Dendritic cell treated with granulocyte-macrophage colony-stimulating factor and Interleukin-4, amounts not matched to agents 40 ng/mL and 50 ng/mL, for 4 days (primary cell): Measurements from ENCODE around the gene CMTM2.
"Not testable (repeated sequence)": the region's sequence is repeated elsewhere in the genome, so short reads cannot be mapped to it uniquely, and the experiment has no call there.

Experiments used
- H3K27ac Mint-ChIP-seq: one replicate; pipeline ENCODE4 v1.8.0; 2022; ENCODE audit warnings: mild to moderate bottlenecking, mixed read lengths
- H3K27me3 Mint-ChIP-seq: one replicate; pipeline ENCODE4 v1.8.0; 2022; ENCODE audit warnings: mild to moderate bottlenecking, mixed read lengths
- H3K36me3 Mint-ChIP-seq: one replicate; pipeline ENCODE4 v1.8.0; 2022; ENCODE audit warnings: low read depth, mixed read lengths
- H3K4me1 Mint-ChIP-seq: one replicate; pipeline ENCODE4 v1.8.0; 2022; ENCODE audit warnings: low read depth, mixed read lengths
- H3K4me3 Mint-ChIP-seq: one replicate; pipeline ENCODE4 v1.8.0; 2022; ENCODE audit warnings: mild to moderate bottlenecking, moderate library complexity, mixed read lengths
- H3K9me3 Mint-ChIP-seq: one replicate; pipeline ENCODE4 v1.8.0; 2022; ENCODE audit warnings: mixed read lengths
- intact Hi-C: fragments of 100-400 bp; cut with micrococcal nuclease; formaldehyde crosslinking; loops from one replicate; pipeline ENCODE4 v1.15.0; 2022

CMTM2 gene

DNA sequence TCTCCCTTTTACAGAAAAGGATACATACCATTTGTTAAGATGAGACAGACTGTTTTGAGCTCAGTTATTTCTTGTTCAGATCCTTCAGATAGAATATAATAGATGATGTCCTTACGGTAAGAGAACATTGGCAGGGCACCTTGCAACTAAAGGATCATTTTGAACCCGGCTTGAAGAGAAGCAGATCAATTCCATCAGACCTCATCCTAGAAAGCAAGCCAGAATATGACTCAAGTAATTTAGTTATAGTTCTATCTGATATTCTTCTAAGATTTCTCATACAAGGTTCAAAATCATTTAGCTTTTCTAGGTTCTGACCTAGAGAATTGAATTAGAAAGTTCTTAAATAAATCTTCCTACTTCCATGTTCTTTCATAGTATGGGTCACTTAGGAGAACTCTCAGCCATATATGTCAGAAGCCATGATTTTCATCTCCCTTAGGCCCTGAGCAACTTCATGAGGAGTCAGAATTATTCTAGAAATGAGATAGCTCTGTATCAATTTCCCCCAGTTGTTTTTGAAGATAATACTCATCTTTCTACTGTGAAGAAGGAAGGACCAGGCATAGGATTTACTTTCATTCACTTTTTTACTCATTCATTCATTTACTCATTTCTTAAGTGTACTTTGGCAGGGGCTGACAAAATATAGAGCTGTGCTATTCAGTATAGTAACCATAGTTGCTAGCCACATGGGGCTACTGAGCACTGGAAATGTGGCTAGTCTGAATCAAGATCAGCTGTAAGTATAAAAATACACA is 15.5 kb upstream of the CMTM2 start:
- no peaks in the 10 kb centered on the region for H3K27me3 Mint-ChIP-seq
- H3K4me3 Mint-ChIP-seq, result no peak overlapping the region
- H3K27ac Mint-ChIP-seq, result no peak overlapping the region
- H3K36me3 Mint-ChIP-seq, result peaks cover 89% of the 10 kb centered on the region
- H3K4me1 Mint-ChIP-seq, result peaks cover 33% of the 10 kb centered on the region
- H3K9me3 Mint-ChIP-seq, result no peaks in the 10 kb centered on the region
- intact Hi-C loops, result no loop called here

- intact Hi-C loops, result no loop called here
- H3K27ac Mint-ChIP-seq, result no peak within 1 kb of the TSS
- H3K4me3 Mint-ChIP-seq, result no peak within 1 kb of the TSS
- peaks cover 23% of the 10 kb centered on the region for H3K4me1 Mint-ChIP-seq
- H3K9me3 Mint-ChIP-seq, result no peaks in the 10 kb centered on the region
- peaks cover 65% of the 10 kb centered on the region for H3K36me3 Mint-ChIP-seq
- H3K27me3 Mint-ChIP-seq, result no peaks in the 10 kb centered on the region
Observed at GRCh38 chr16:66566051-66566901, 13.0 kb upstream of the CMTM2 start, which contains the start of gene CMTM1. TSS of gene CMTM1 (plus strand) at chr16:66566439. CDS start at chr16:66566514, 75 bp downstream.

- H3K4me1 Mint-ChIP-seq, result peaks cover 27% of the 10 kb centered on the region
- peaks cover 62% of the 10 kb centered on the region for H3K36me3 Mint-ChIP-seq
- H3K27ac Mint-ChIP-seq, H3K27me3 Mint-ChIP-seq, H3K4me3 Mint-ChIP-seq, H3K9me3 Mint-ChIP-seq, intact Hi-C loops: not testable (repeated sequence)
Observed at GRCh38 chr16:66567270-66567669, 12.0 kb upstream of the CMTM2 start.

GRCh38 chr16:66568355-66568754 is 10.9 kb upstream of the CMTM2 start:
- H3K4me3 Mint-ChIP-seq, result no peak overlapping the region
- H3K27me3 Mint-ChIP-seq, result no peaks in the 10 kb centered on the region
- H3K9me3 Mint-ChIP-seq, result no peaks in the 10 kb centered on the region
- intact Hi-C loops, result no loop called here
- H3K36me3 Mint-ChIP-seq, result peaks cover 54% of the 10 kb centered on the region
- peaks cover 35% of the 10 kb centered on the region for H3K4me1 Mint-ChIP-seq
- H3K27ac Mint-ChIP-seq, result no peak overlapping the region

GRCh38 chr16:66569131-66569530 is 10.1 kb upstream of the CMTM2 start:
- H3K27ac Mint-ChIP-seq, result no peak overlapping the region
- H3K9me3 Mint-ChIP-seq, result no peaks in the 10 kb centered on the region
- no peak overlapping the region for H3K4me3 Mint-ChIP-seq
- intact Hi-C loops, result no loop called here
- peaks cover 46% of the 10 kb centered on the region for H3K36me3 Mint-ChIP-seq
- peaks cover 38% of the 10 kb centered on the region for H3K4me1 Mint-ChIP-seq
- no peaks in the 10 kb centered on the region for H3K27me3 Mint-ChIP-seq

DNA sequence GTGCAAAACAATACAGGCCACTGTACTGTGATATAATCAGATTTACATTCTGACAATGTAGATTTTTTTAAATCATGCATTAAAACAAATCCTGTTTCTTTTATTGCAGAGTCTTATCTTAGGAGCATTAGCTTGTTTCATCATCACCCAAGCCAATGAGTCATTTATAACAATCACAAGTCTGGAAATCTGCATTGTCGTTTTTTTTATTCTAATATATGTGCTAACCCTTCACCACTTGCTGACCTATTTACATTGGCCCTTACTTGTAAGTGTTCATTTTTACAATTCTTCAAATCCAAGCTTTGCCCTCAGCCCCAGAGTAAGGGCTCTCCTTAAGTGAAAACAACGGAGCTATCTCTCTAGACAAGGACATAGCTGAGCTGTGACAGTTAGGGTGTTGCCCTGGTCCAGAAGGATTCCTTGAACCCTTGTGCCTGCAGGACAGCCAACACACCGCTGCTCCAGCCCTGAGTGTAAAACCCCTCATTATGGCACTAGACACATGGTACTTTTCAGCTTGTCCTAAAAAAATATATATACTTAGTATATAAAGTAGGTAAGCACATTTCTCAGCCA is 9.3 kb upstream of the CMTM2 start:
- H3K27ac Mint-ChIP-seq, result no peak overlapping the region
- H3K27me3 Mint-ChIP-seq, result no peaks in the 10 kb centered on the region
- peaks cover 42% of the 10 kb centered on the region for H3K4me1 Mint-ChIP-seq
- H3K9me3 Mint-ChIP-seq, result no peaks in the 10 kb centered on the region
- peaks cover 38% of the 10 kb centered on the region for H3K36me3 Mint-ChIP-seq
- intact Hi-C loops, result no loop called here
- no peak overlapping the region for H3K4me3 Mint-ChIP-seq

GRCh38 chr16:66572356-66572755 is 6.9 kb upstream of the CMTM2 start:
- Mint-ChIP-seq H3K4me3 (no peak overlapping the region), H3K27me3 (peaks cover 6% of the 10 kb centered on the region), H3K9me3 (no peaks in the 10 kb centered on the region), H3K36me3 (peaks cover 14% of the 10 kb centered on the region), H3K4me1 (peaks cover 50% of the 10 kb centered on the region), H3K27ac (no peak overlapping the region)
- intact Hi-C loops, result no loop called here

GRCh38 chr16:66574081-66574480 is 5.2 kb upstream of the CMTM2 start:
- Mint-ChIP-seq H3K27ac (peak overlapping the region; percentile 34), H3K27me3 (peaks cover 23% of the 10 kb centered on the region), H3K9me3 (no peaks in the 10 kb centered on the region), H3K4me3 (no peak overlapping the region), H3K4me1 (peaks cover 59% of the 10 kb centered on the region), H3K36me3 (peaks cover 7% of the 10 kb centered on the region)
- intact Hi-C loops, result no loop called here

DNA sequence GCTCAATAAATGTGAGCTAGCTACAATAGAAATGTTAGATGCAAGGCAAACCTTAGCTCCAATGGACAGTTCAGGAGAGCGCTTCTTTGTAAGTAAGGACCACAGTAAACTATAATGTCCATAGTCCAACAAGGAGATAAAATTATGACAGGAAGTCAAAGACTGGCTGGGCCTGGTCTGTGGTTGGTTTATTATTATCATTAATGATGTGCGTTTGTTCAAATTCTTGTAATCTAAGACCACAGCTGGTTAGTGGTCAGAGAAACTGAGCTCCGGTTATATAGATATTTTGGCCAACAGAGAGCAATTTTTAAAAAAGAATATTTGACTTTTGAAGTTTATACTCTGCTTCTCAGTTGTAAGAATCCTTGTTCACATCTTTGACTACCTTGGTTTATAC is 4.7 kb upstream of the CMTM2 start:
- H3K9me3 Mint-ChIP-seq, result no peaks in the 10 kb centered on the region
- peaks cover 27% of the 10 kb centered on the region for H3K27me3 Mint-ChIP-seq
- H3K4me3 Mint-ChIP-seq, result no peak overlapping the region
- intact Hi-C loops, result no loop called here
- peaks cover 7% of the 10 kb centered on the region for H3K36me3 Mint-ChIP-seq
- H3K4me1 Mint-ChIP-seq, result peaks cover 60% of the 10 kb centered on the region
- peak overlapping the region; percentile 34 for H3K27ac Mint-ChIP-seq

DNA sequence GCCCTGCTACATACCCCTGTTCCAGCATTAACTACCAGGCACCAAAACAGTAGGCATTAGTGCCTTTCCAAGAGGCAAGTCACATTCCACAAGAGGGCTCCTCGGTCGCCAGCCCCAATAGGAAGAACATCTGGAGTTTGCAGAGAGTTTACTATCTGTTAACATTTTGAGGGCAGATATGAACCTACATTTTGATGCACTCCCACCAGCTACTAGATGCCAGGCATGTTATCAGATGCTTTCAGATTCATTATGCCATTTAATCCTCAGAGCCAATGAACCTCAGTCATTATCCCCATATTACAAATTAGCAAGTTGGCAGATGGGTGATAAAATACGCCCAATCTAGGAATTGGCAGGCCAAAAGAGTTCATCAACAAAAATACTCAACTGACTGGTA is 4.2 kb upstream of the CMTM2 start:
- H3K27ac Mint-ChIP-seq, result no peak overlapping the region
- H3K9me3 Mint-ChIP-seq, result no peaks in the 10 kb centered on the region
- peaks cover 61% of the 10 kb centered on the region for H3K4me1 Mint-ChIP-seq
- H3K4me3 Mint-ChIP-seq, result no peak overlapping the region
- H3K27me3 Mint-ChIP-seq, result peaks cover 33% of the 10 kb centered on the region
- intact Hi-C loops, result no loop called here
- peaks cover 7% of the 10 kb centered on the region for H3K36me3 Mint-ChIP-seq

DNA sequence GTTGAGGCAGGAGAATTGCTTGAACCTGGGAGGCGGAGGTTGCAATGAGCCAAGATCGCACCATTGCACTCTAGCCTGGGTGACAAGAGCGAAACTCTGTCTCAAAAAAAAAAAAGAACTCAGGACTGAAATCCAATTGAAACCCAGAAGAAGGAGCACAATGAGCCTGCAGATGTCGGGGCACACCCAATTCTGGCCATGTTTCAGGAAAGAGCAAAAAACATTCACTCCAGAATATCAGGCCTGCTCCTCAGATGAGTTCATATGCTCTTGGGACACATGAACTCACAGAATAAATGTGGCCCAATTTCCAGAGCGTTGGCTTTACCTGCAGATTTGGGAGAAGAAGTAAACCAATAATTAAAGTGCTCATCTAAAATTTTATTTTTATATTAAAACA is 3.0 kb upstream of the CMTM2 start:
- intact Hi-C loops, result no loop called here
- H3K4me3 Mint-ChIP-seq, result no peak overlapping the region
- H3K9me3 Mint-ChIP-seq, result no peaks in the 10 kb centered on the region
- peaks cover 5% of the 10 kb centered on the region for H3K36me3 Mint-ChIP-seq
- no peak overlapping the region for H3K27ac Mint-ChIP-seq
- peaks cover 63% of the 10 kb centered on the region for H3K4me1 Mint-ChIP-seq
- H3K27me3 Mint-ChIP-seq, result peaks cover 41% of the 10 kb centered on the region

GRCh38 chr16:66580605-66581209 is 1.4 kb downstream of the CMTM2 start:
- H3K36me3 Mint-ChIP-seq, result no peaks in the 10 kb centered on the region
- peaks cover 56% of the 10 kb centered on the region for H3K4me1 Mint-ChIP-seq
- H3K9me3 Mint-ChIP-seq, result no peaks in the 10 kb centered on the region
- intact Hi-C loops, result no loop called here
- no peak overlapping the region for H3K27ac Mint-ChIP-seq
- peaks cover 41% of the 10 kb centered on the region for H3K27me3 Mint-ChIP-seq
- H3K4me3 Mint-ChIP-seq, result no peak overlapping the region

GRCh38 chr16:66581246-66581952 is 2.1 kb downstream of the CMTM2 start:
- H3K9me3 Mint-ChIP-seq, result no peaks in the 10 kb centered on the region
- intact Hi-C loops, result no loop called here
- no peak overlapping the region for H3K27ac Mint-ChIP-seq
- no peaks in the 10 kb centered on the region for H3K36me3 Mint-ChIP-seq
- peaks cover 40% of the 10 kb centered on the region for H3K27me3 Mint-ChIP-seq
- no peak overlapping the region for H3K4me3 Mint-ChIP-seq
- H3K4me1 Mint-ChIP-seq, result peaks cover 56% of the 10 kb centered on the region
